GM19324 (cell line): ENCODE measurements around the gene NXPH4.

ENCODE experiments used
- ATAC-seq: cut with Tn5 transposase; IDR thresholded peaks from one replicate; pipeline ENCODE4 v1.9.1; 2021; ENCODE audit warnings: mild to moderate bottlenecking, moderate library complexity; ENCODE audit not compliant: unreplicated experiment, low FRiP score

NXPH4 gene

GRCh38 chr12:57201631-57202030 is 15.0 kb upstream of the NXPH4 start:
- no peak for ATAC-seq

GRCh38 chr12:57202321-57202720 is 14.3 kb upstream of the NXPH4 start:
- ATAC-seq: no peak

- ATAC-seq: no peak
Measured at GRCh38 chr12:57203201-57203600, 13.4 kb upstream of the NXPH4 start.

- ATAC-seq: no peak
Measured at GRCh38 chr12:57203791-57204190, 12.8 kb upstream of the NXPH4 start.

- no peak for ATAC-seq
Measured at GRCh38 chr12:57204454-57204853, 12.1 kb upstream of the NXPH4 start.

- ATAC-seq: no peak
Measured at GRCh38 chr12:57205186-57205585, 11.4 kb upstream of the NXPH4 start.

- ATAC-seq: no peak
Measured at GRCh38 chr12:57205931-57206330, 10.7 kb upstream of the NXPH4 start.

- ATAC-seq: no peak
Measured at GRCh38 chr12:57207731-57208630, 8.6 kb upstream of the NXPH4 start.

- no peak for ATAC-seq
Measured at GRCh38 chr12:57208631-57209282, 7.8 kb upstream of the NXPH4 start.

- no peak for ATAC-seq
Measured at GRCh38 chr12:57209916-57210315, 6.7 kb upstream of the NXPH4 start.

- no peak for ATAC-seq
Measured at GRCh38 chr12:57210461-57210860, 6.1 kb upstream of the NXPH4 start.

- no peak for ATAC-seq
Measured at GRCh38 chr12:57210926-57211692, 5.5 kb upstream of the NXPH4 start.

- no peak for ATAC-seq
Measured at GRCh38 chr12:57211791-57212700, 4.5 kb upstream of the NXPH4 start.

GRCh38 chr12:57212701-57213057 is 3.9 kb upstream of the NXPH4 start:
- no peak for ATAC-seq

GRCh38 chr12:57213058-57213715 is 3.4 kb upstream of the NXPH4 start:
- no peak for ATAC-seq

GRCh38 chr12:57213763-57214397 is 2.7 kb upstream of the NXPH4 start:
- ATAC-seq: no peak

- ATAC-seq: no peak
Measured at GRCh38 chr12:57214398-57214781, 2.2 kb upstream of the NXPH4 start.

- ATAC-seq: no peak
Measured at GRCh38 chr12:57215065-57215464, 1.5 kb upstream of the NXPH4 start.

- no peak for ATAC-seq
Measured at GRCh38 chr12:57215668-57216013, 953 bp upstream of the NXPH4 start.
